Tongue (tissue), 2 donors: ENCODE measurements around the gene CETP. TPM values are rescaled to one million over a fixed set of nuclear protein-coding genes. Genes with fewer than 3 reads are reported as not detected.
"Not testable (repeated sequence)": the region's sequence is repeated elsewhere in the genome, so short reads cannot be mapped to it uniquely, and the experiment has no call there.

Experiments
- DNase-seq: peaks from one replicate; pipeline ENCODE4 v3.0.0-alpha.2; 2015
- total RNA-seq: library from RNA; depleted of rRNA; stranded (reverse); fragments of >200 nt; gene quantifications from one replicate; pipeline ENCODE4 v1.2.3, GENCODE V29; 2014

Gene CETP
- total RNA-seq, 1 donor from 2014 or later: 1.4 TPM

GRCh38 chr16:56982695-56983094 is 20.9 kb downstream of the CETP start:
- DNase-seq: no peak

GRCh38 chr16:56983211-56983751 is 21.5 kb downstream of the CETP start:
- DNase-seq: no peak

DNA sequence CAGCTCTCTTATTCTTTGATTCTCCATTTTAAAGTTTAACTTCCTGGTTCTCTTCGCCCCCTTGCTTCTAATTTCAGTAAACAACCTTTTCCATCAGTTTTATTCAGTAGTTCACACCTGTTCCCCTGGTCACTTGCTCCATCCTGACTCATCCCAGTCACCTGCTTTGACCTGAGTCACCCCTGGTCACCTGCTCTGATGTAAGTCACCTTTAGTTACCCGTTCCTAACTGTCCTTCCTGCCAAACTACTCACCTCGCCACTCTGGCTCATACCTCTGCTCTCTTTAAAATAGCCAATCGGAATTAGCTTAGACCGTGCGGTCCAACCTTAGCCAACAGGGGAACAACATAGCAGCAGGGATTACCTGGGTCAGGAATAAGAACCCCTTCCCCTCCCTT is 22.9 kb downstream of the CETP start:
- no peak for DNase-seq

GRCh38 chr16:56985288-56985961 is 23.7 kb downstream of the CETP start:
- no peak for DNase-seq

DNA sequence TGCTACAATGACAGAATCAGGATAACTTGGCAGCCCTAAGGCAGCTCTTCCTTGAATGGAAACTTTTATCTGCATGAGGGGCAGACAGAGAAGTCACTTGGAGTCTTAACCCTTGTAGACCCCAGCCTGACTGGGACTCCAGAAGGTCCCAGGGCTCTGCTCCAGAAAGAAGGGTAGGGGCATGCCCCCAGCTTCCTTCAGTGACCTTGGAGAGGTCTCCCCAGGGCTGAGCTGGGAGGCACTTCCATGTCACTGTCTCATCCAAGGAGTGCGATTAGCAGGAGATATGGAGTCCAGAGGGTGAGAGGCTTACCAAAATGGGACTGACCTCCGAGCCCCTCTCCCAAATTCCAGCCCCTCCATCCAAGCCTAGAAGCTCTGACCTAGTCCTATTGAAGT is 24.2 kb downstream of the CETP start:
- DNase-seq: no peak

- DNase-seq: no peak
These were observed 24.6 kb downstream of the CETP start for GRCh38 chr16:56986361-56986760.

GRCh38 chr16:56986908-56987307 is 25.2 kb downstream of the CETP start:
- DNase-seq: not testable (repeated sequence)

- DNase-seq: no peak
These were observed 25.9 kb downstream of the CETP start for GRCh38 chr16:56987692-56988091.

DNA sequence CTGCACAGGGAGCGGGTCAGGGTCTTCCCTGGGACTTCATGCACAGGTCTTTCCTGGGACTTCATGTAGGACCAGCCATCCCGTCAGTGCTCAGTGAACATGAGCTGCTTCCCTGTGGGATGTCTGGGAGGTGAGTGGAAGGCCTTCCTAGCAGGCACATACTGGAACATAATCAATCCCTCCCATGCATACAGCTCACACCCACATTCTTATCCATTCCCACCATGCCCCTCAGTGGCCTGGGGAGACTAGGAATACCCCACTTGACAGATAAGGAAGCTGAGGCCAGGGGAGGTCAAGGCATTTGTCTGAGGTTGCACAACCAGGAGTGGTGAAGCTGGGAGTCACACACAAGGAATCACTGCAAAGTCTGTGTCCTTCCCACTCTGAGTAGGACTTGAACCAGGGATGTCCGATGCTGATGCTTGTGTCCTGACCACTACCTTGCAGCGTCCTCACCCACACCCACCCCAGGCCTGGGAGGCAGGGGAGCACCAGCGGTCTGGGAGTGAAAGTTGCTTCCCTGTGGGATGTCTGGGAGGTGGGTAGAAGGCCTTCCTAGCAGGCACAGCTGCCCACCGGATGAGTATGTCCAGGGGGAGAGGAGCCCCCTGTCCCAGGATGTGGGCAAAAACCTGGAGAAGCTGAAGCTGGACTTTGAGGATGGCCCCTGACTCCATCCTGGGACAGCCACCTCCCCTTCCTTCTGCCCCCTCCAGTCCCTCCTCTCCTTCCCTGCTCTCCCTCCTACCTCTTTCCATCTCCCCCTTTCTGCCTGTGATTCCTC is 26.6 kb downstream of the CETP start:
- no peak for DNase-seq

DNA sequence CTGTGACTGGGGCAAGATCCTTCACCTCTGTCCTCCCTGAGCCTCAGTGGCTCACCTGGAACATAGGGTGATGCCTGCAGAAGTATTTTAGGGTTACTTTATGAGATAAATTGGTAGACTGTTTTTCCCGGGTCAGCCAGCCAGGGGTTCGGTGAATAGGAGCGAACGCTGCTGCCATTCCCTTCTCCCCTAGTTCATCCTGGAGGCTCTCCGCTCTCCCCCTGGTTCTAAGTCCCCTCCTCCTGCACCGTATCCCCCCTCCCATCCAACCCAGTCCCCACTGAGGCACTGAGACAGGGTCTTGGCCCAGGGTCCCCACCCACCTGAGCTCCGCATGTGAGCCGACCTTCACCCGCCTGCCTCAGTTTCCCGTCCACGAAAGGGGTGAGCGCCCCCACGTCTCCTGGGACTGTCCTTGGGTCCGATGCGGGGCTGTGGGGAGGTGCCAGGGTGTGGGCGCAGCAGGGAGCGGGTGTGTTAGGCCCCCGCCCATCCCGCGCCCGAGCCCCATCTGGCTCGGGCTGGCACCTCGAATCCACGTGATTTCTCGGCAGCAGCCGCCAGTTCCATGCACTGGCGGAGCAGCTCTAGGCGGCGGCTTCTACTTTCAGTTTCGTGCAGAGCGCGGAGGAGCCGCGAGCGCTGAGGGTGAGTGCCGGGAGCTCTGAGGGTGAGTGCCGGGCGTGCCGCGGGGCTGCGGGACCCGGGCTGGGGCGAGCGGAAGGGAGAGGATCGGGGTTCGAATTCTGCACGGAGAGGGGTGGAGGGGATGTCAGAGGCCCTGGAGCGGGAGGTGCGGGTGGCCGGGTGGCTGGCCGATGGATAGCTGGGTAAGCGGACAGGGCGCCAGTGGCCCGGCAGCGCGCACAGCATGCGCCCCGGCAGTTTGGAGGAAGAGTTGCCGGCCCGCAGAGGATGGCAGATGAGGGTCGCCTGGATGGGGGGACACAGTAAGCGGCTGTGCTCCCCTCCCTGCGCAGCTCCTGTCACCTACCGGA is 27.5 kb downstream of the CETP start, which contains the start of gene NLRC5:
Gene NLRC5 (plus strand): TSS at position 610 of the 998 bp plus-strand sequence. CDS start 31,156 bp downstream, outside the sequence.
- peak; percentile 89 for DNase-seq

DNA sequence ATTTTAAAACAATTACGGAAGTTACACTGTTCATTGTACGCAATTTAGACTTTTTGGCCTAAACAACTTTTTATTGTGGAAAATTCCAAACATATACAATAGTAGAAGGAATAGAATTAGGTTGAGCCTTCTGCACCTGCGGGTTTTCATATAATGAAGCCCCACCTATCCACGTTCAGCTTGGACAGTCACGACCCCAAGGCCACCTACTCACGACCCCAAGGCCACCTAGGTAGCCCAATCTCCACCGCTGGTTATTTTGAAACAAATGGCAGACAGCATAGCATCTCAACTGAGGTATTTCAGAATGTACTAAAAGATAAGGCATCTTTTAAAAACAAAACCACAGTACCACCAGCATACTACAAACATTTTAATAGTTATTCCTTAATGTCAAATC is 28.2 kb downstream of the CETP start:
- no peak for DNase-seq

DNA sequence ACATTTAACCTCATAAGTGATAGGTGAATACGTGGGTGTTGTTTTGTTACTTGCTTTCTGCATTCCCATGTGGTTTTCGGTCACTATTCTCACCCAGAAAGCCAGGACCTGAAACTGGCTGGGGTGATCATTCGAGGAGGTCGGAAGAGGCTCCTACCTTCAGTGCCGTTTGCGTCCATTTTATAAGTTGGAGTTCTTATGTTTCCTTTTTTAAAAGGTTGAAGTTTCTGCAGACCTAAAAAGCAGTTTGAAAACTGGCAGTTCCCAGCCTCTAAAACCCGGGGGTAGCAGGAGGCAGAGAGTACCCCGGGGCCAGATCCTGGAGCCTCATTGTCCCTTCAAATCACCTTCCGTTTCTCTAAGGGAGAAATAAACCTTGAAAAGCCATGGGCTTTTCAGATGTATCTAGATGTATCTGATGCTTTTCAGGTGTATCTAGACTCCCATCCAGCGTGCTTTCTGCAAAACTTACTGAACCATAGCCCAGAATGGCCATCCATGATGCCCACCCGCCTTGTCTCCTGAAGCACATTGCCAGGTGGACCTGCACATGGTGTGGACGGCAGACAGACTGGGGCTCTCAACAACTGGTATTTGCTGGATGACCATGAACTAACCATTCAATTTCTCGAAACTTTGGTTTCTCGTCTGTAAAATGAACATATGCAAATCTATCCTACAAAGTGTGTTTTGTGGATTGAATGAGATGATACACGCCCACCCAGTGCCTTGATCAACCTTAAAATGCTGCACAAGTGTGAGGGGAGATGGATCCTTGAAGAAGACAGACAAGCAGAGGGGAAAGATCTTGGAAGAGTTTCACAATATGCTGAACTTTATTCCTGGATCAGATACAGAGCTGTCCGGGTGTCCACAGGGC is 28.9 kb downstream of the CETP start:
- no peak for DNase-seq

DNA sequence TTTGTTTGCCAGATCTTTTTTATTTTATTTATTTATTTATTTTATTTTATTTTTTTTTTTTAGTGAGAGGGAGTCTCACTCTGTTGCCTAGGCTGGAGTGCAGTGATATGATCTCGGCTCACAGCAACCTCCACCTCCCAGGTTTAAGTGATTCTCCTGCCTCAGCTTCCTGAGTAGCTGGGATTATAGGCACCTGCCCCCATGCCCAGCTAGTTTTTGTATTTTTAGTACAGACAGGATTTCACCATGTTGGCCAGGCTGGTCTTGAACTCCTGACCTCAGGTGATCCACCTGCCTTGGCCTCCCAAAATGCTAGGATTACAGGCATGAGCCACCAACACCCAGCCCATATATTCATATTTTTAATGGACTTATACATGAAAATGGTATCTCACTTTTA is 30.7 kb downstream of the CETP start:
- DNase-seq: not testable (repeated sequence)

GRCh38 chr16:56993204-56993603 is 31.5 kb downstream of the CETP start:
- no peak for DNase-seq

GRCh38 chr16:56994311-56994710 is 32.6 kb downstream of the CETP start:
- DNase-seq: no peak

GRCh38 chr16:56995136-56995805 is 33.5 kb downstream of the CETP start:
- DNase-seq: no peak

DNA sequence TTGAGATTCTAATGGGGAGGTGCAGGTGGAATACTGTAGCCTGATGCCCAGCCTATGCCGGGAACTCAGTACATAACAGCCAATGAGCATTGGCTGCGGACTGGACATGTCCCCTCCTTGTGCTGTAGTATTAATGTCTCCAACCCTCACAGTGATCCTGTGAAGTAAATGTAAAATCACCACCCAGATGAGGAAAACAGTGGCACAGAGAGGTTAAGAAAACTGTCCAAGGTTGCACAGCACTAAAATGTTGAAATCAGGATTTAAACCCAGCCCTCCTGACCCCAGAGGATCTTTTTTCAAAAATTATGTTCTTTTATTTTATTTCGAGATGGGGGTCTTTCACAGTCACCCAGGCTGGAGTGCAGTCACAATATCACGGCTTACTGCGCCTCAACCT is 35.5 kb downstream of the CETP start:
- no peak for DNase-seq

DNA sequence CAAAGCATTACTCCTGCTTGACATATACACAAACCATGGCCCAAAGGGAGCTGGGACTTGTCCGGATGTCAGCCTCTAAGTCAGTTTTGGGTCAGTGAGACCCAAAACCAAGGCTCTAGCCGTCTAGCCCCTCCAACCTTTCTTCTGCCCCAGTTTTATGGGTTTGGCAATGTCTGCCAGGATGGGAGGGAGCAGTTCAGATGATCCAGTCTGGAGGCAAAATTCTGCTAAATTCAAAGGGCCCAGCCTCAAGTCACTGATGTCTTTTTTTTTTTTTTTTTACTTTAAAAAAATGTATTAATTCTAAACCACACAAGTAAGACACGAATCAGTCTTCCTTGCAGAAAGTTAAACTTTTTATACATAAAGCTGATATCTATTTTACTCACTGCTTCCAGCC is 36.2 kb downstream of the CETP start:
- no peak for DNase-seq

DNA sequence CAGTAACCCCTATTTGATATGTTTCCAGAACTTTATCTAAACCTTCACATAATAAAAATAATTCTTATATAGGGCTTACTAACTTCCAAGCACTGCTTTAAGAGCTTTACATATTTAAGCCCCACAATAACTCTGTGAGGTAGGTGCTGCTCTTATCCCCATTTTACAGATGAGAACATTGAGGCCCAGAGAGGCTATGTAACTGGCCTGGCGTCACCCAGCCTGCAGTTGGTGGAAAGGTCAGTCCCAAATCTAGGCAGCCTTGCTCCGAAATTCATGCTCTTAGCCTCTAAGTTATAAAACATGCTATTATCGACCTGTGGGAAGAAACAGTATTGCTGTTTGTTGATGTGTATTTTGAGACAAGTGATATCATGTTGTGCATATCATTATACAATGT is 36.6 kb downstream of the CETP start:
- no peak for DNase-seq

GRCh38 chr16:56998861-56999260 is 37.1 kb downstream of the CETP start:
- no peak for DNase-seq
